Body of pancreas (tissue), 4 donors: ENCODE measurements around the gene NDST3.

Experiments
- CTCF ChIP-seq, 7 experiments: fragments of 450-650 bp in 4 of 7; fragments of 200-600 bp in 3 of 7; sonication (generic) in 3 of 7; IDR thresholded peaks; one replicate each; pipeline ENCODE4 v1.5.1; 2016 to 2019; ENCODE audit warnings: antibody characterized with exemption in 7 of 7
- POLR2A ChIP-seq, 3 donors: fragments of 450-650 bp; IDR thresholded peaks; one replicate each; pipeline ENCODE4 v1.6.1; 2016; ENCODE audit warnings: antibody characterized with exemption in 3 of 3, mild to moderate bottlenecking in 2 of 3

- TF ChIP-seq CTCF (IDR thresholded peaks at IDR 0.05): no peak
- TF ChIP-seq POLR2A (IDR thresholded peaks at IDR 0.05): no peak
Observed at GRCh38 chr4:118286685-118287084, 252.4 kb downstream of the NDST3 start.
